HL-60 (cell line): ENCODE measurements around the gene CSTF2T.

Source experiments
- CTCF ChIP-seq: IDR thresholded peaks from one replicate; pipeline ENCODE4 v1.5.1; 2011; ENCODE audit warnings: low read length, control low read depth, inconsistent platforms; ENCODE audit not compliant: insufficient read depth
- POLR2AphosphoS5 ChIP-seq: IDR thresholded peaks from 2 replicates; pipeline ENCODE4 v1.6.1; 2012; ENCODE audit warnings: low read depth
- SPI1 ChIP-seq: IDR thresholded peaks from 2 replicates; pipeline ENCODE4 v1.6.1; 2012; ENCODE audit warnings: low read depth, mild to moderate bottlenecking, borderline replicate concordance

- no peak for TF ChIP-seq SPI1
- no peak for TF ChIP-seq CTCF
- TF ChIP-seq POLR2AphosphoS5, result no peak
Measured at GRCh38 chr10:51707821-51708424, 8.5 kb upstream of the CSTF2T start.
